HEK293 (cell line): ENCODE results near the gene GTF2A1.

Experiments
- AEBP2 ChIP-seq: fragments of 450-650 bp; formaldehyde crosslinking; IDR thresholded peaks from 2 replicates; pipeline ENCODE4 v1.5.1; 2016; ENCODE audit warnings: missing biosample characterization, missing genetic modification characterization, borderline replicate concordance
- KLF10 ChIP-seq: fragments of 450-650 bp; IDR thresholded peaks from 2 replicates; pipeline ENCODE4 v1.5.1; 2018; ENCODE audit warnings: missing biosample characterization, mild to moderate bottlenecking, missing genetic modification characterization
- PATZ1 ChIP-seq: fragments of 450-650 bp; formaldehyde crosslinking; IDR thresholded peaks from 2 replicates; pipeline ENCODE4 v1.5.1; 2016; ENCODE audit warnings: missing biosample characterization, missing genetic modification characterization
- REST ChIP-seq: fragments of 450-650 bp; formaldehyde crosslinking; IDR thresholded peaks from 2 replicates; pipeline ENCODE4 v1.5.1; 2016; ENCODE audit warnings: missing biosample characterization, missing genetic modification characterization
- SCRT1 ChIP-seq: fragments of 450-650 bp; formaldehyde crosslinking; IDR thresholded peaks from 2 replicates; pipeline ENCODE4 v1.5.1; 2016; ENCODE audit warnings: missing biosample characterization, missing genetic modification characterization, borderline replicate concordance
- ZBTB44 ChIP-seq: fragments of 450-650 bp; IDR thresholded peaks from 2 replicates; pipeline ENCODE4 v1.5.1; 2018; ENCODE audit warnings: missing biosample characterization, mild to moderate bottlenecking, missing genetic modification characterization
- ZBTB6 ChIP-seq: fragments of 450-650 bp; formaldehyde crosslinking; IDR thresholded peaks from 2 replicates; pipeline ENCODE4 v1.5.1; 2017; ENCODE audit warnings: missing biosample characterization, missing genetic modification characterization
- ZFP37 ChIP-seq: fragments of 450-650 bp; formaldehyde crosslinking; IDR thresholded peaks from 2 replicates; pipeline ENCODE4 v1.5.1; 2016; ENCODE audit warnings: missing biosample characterization, missing genetic modification characterization
- ZIC2 ChIP-seq: fragments of 450-650 bp; formaldehyde crosslinking; IDR thresholded peaks from 2 replicates; pipeline ENCODE4 v1.5.1; 2016; ENCODE audit warnings: missing biosample characterization, missing genetic modification characterization
- ZNF140 ChIP-seq: fragments of 450-650 bp; formaldehyde crosslinking; IDR thresholded peaks from 2 replicates; pipeline ENCODE4 v1.5.1; 2016; ENCODE audit warnings: missing biosample characterization, missing genetic modification characterization
- ZNF2 ChIP-seq: fragments of 450-650 bp; formaldehyde crosslinking; IDR thresholded peaks from 2 replicates; pipeline ENCODE4 v1.5.1; 2016; ENCODE audit warnings: missing biosample characterization, missing genetic modification characterization
- ZNF211 ChIP-seq: fragments of 450-650 bp; formaldehyde crosslinking; IDR thresholded peaks from 2 replicates; pipeline ENCODE4 v1.5.1; 2016; ENCODE audit warnings: low read depth, missing biosample characterization, missing genetic modification characterization
- ZNF280C ChIP-seq: fragments of 450-650 bp; formaldehyde crosslinking; IDR thresholded peaks from 2 replicates; pipeline ENCODE4 v1.5.1; 2016; ENCODE audit warnings: missing biosample characterization, missing genetic modification characterization
- ZNF362 ChIP-seq: fragments of 450-650 bp; formaldehyde crosslinking; IDR thresholded peaks from 2 replicates; pipeline ENCODE4 v1.5.1; 2016; ENCODE audit warnings: missing biosample characterization, missing genetic modification characterization
- ZNF391 ChIP-seq: fragments of 450-650 bp; formaldehyde crosslinking; IDR thresholded peaks from 2 replicates; pipeline ENCODE4 v1.5.1; 2016; ENCODE audit warnings: low read depth, missing biosample characterization, missing genetic modification characterization, borderline replicate concordance
- ZNF529 ChIP-seq: fragments of 450-650 bp; formaldehyde crosslinking; IDR thresholded peaks from 2 replicates; pipeline ENCODE4 v1.5.1; 2017; ENCODE audit warnings: missing genetic modification characterization, missing biosample characterization; ENCODE audit not compliant: insufficient replicate concordance
- ZNF610 ChIP-seq: fragments of 450-650 bp; formaldehyde crosslinking; IDR thresholded peaks from 2 replicates; pipeline ENCODE4 v1.5.1; 2016; ENCODE audit warnings: missing biosample characterization, missing genetic modification characterization, borderline replicate concordance
- ZNF677 ChIP-seq: fragments of 450-650 bp; IDR thresholded peaks from 2 replicates; pipeline ENCODE4 v1.5.0; 2018; ENCODE audit warnings: missing biosample characterization, mild to moderate bottlenecking, missing genetic modification characterization, moderate library complexity
- ZNF692 ChIP-seq: fragments of 450-650 bp; formaldehyde crosslinking; IDR thresholded peaks from 2 replicates; pipeline ENCODE4 v1.5.1; 2016; ENCODE audit warnings: missing biosample characterization, missing genetic modification characterization
- ZSCAN30 ChIP-seq: fragments of 450-650 bp; IDR thresholded peaks from 2 replicates; pipeline ENCODE4 v1.5.1; 2018; ENCODE audit warnings: missing biosample characterization, mild to moderate bottlenecking, missing genetic modification characterization, moderate library complexity
- ZSCAN5A ChIP-seq: fragments of 450-650 bp; formaldehyde crosslinking; IDR thresholded peaks from 2 replicates; pipeline ENCODE4 v1.5.1; 2016; ENCODE audit warnings: missing biosample characterization, missing genetic modification characterization

Gene GTF2A1

GRCh38 chr14:81219210-81219758, 1.5 kb downstream of the GTF2A1 start (continued):
- TF ChIP-seq AEBP2 (tag by site-specific recombination) (no peak), ZIC2 (tag by site-specific recombination) (no peak), ZNF391 (tag by site-specific recombination) (no peak), ZNF140 (tag by site-specific recombination) (no peak), REST (tag by site-specific recombination) (no peak), ZSCAN5A (tag by site-specific recombination) (no peak), ZBTB6 (tag by site-specific recombination) (peak; percentile 90), ZNF211 (tag by site-specific recombination) (no peak), ZNF362 (no peak), ZNF2 (0 out of 2 replicates have a peak, but pooled peaks have one; percentile 36), ZNF280C (no peak), ZBTB44 (0 out of 2 replicates have a peak, but pooled peaks have one; percentile 18), ZNF610 (tag by site-specific recombination) (peak; percentile 95; the same call in 1 of the 2 replicates), ZNF677 (tag by site-specific recombination) (no peak), ZNF692 (tag by site-specific recombination) (no peak), KLF10 (tag by site-specific recombination) (no peak; the same call in 1 of the 2 replicates), SCRT1 (tag by site-specific recombination) (no peak), ZNF529 (tag by site-specific recombination) (no peak), ZFP37 (tag by site-specific recombination) (no peak), PATZ1 (tag by site-specific recombination) (no peak), ZSCAN30 (no peak)
